ENCODE results near the gene RAMACL. TPM values are rescaled to one million over a fixed set of nuclear protein-coding genes. Genes with fewer than 3 reads are reported as not detected.
A peak's percentile ranks its signal among the peaks of the same experiment; 100 is the strongest.
"Not testable (repeated sequence)": the region's sequence is repeated elsewhere in the genome, so short reads cannot be mapped to it uniquely, and the experiment has no call there.

RAMACL gene
- total RNA-seq: not detected

- intact Hi-C loops (cut with DNase I): no loop called here
- H3K27me3 ChIP-seq: no peaks in the 10 kb centered on the region
- no peak within 1 kb of the TSS for H3K4me3 ChIP-seq
- H3K4me1 ChIP-seq: no peaks in the 10 kb centered on the region
- H3K27ac ChIP-seq: no peak within 1 kb of the TSS
- no peak for TF ChIP-seq CTCF (IDR thresholded peaks at IDR 0.05)
- H3K36me3 ChIP-seq: no peaks in the 10 kb centered on the region
- H3K9me3 ChIP-seq: no peaks in the 10 kb centered on the region
- DNase-seq (ENCODE audit: low spot score in 2 of 2): no peak
These were observed at the start of gene RAMACL for GRCh38 chr6:166586424-166587156. TSS of gene RAMACL (minus strand) at chr6:166586678. CDS start at chr6:166586477, 201 bp downstream.

- Histone ChIP-seq H3K27ac (no peak overlapping the region), H3K36me3 (no peaks in the 10 kb centered on the region), H3K27me3 (no peaks in the 10 kb centered on the region), H3K4me3 (no peak overlapping the region), H3K4me1 (no peaks in the 10 kb centered on the region), H3K9me3 (no peaks in the 10 kb centered on the region)
- DNase-seq (ENCODE audit: low spot score in 2 of 2): peak in 1 of 2 donors; percentile 50
- no peak for TF ChIP-seq CTCF (IDR thresholded peaks at IDR 0.05)
- intact Hi-C loops (cut with DNase I): no loop called here
These were observed 48.8 kb upstream of the RAMACL start for GRCh38 chr6:166635013-166635970.

- intact Hi-C loops (cut with DNase I); H3K4me3 ChIP-seq: not testable (repeated sequence)
These were observed 48.1 kb upstream of the RAMACL start for GRCh38 chr6:166634581-166634980.

GRCh38 chr6:166633732-166634535 is 47.5 kb upstream of the RAMACL start:
- no peak overlapping the region for H3K27ac ChIP-seq
- peak in 1 of 2 donors; percentile 64 for DNase-seq (ENCODE audit: low spot score in 2 of 2)
- H3K4me3 ChIP-seq: no peak overlapping the region
- H3K9me3 ChIP-seq: no peaks in the 10 kb centered on the region
- intact Hi-C loops (cut with DNase I): no loop called here
- H3K36me3 ChIP-seq: no peaks in the 10 kb centered on the region
- peaks cover 0 to under 1% of the 10 kb centered on the region in 2 donors for H3K4me1 ChIP-seq
- no peak for TF ChIP-seq CTCF (IDR thresholded peaks at IDR 0.05)
- no peaks in the 10 kb centered on the region for H3K27me3 ChIP-seq

More at GRCh38 chr6:166634581-166634980, 48.1 kb upstream of the RAMACL start:
- peak in 1 of 2 donors; percentile 33 for DNase-seq (ENCODE audit: low spot score in 2 of 2)
- not testable (repeated sequence) for H3K27me3 ChIP-seq, H3K27ac ChIP-seq, H3K36me3 ChIP-seq, H3K4me1 ChIP-seq, H3K9me3 ChIP-seq

GRCh38 chr6:166632731-166633130 is 46.3 kb upstream of the RAMACL start:
- intact Hi-C loops (cut with DNase I): no loop called here
- TF ChIP-seq CTCF (IDR thresholded peaks at IDR 0.05): no peak
- Histone ChIP-seq H3K4me3 (no peak overlapping the region), H3K27me3 (no peaks in the 10 kb centered on the region), H3K36me3 (no peaks in the 10 kb centered on the region), H3K4me1 (peaks cover 0 to 2% of the 10 kb centered on the region in 2 donors), H3K9me3 (no peaks in the 10 kb centered on the region), H3K27ac (no peak overlapping the region)
- DNase-seq (ENCODE audit: low spot score in 2 of 2): peak in 1 of 2 donors; percentile 59
